B cell (primary cell): ENCODE data around the gene ASIP.

Experiments used
- EZH2 ChIP-seq: IDR thresholded peaks from 2 replicates; pipeline ENCODE4 v1.6.1; 2012; ENCODE audit warnings: borderline replicate concordance, low read depth, mild to moderate bottlenecking, moderate library complexity, low read length; ENCODE audit not compliant: insufficient read depth, poor library complexity, severe bottlenecking
- TF ChIP-seq, protein P1 (sequence below): fragments of 200-600 bp; IDR thresholded peaks from one replicate; pipeline ENCODE4 v1.8.0; 2022; ENCODE audit warnings: antibody characterized with exemption, mild to moderate bottlenecking

DNA sequence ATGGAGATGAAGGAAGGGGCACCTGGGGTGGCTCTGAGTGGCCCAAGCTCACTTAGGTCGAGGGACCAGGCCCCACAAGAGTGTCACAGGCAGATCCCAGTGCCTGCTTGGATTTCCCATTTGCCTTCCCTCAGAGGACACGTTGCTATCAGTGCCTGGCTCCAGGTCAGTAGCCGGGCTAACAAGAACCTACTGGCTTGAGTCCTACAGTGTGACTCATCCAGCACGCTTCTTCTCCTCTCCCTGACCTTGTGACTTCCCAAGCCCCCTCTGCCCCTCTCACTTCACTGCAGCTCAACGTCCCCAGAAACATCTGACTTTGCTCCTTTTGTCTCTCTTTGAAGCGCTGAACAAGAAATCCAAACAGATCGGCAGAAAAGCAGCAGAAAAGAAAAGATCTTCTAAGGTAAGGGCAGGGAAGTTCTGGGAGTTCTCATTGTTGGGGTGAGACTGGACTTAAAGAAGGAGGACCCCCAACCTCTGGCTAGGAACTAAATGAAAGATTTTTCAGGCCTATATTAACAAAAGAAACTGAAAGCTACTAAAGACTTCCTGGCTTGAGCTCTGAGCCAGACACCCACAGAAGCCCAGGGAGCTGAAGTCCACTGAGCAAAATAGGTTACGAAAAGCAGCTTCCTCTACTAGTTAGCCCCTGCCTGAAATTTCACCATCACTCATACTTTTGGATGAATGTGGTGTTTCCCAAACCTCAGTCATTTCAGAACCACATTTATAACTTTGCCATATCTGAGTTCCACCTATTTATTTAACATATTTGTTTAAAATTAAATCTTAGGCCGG, 21.5 kb downstream of the ASIP start:
- TF ChIP-seq, protein P1, sequence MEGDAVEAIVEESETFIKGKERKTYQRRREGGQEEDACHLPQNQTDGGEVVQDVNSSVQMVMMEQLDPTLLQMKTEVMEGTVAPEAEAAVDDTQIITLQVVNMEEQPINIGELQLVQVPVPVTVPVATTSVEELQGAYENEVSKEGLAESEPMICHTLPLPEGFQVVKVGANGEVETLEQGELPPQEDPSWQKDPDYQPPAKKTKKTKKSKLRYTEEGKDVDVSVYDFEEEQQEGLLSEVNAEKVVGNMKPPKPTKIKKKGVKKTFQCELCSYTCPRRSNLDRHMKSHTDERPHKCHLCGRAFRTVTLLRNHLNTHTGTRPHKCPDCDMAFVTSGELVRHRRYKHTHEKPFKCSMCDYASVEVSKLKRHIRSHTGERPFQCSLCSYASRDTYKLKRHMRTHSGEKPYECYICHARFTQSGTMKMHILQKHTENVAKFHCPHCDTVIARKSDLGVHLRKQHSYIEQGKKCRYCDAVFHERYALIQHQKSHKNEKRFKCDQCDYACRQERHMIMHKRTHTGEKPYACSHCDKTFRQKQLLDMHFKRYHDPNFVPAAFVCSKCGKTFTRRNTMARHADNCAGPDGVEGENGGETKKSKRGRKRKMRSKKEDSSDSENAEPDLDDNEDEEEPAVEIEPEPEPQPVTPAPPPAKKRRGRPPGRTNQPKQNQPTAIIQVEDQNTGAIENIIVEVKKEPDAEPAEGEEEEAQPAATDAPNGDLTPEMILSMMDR, result no peak
- TF ChIP-seq EZH2, result no peak
